Measurements from ENCODE around the gene GALE.

- no peak for TF ChIP-seq HNRNPH1 (optimal IDR thresholded peaks at IDR 0.05; ENCODE audit: low read depth, low read length)
- TF ChIP-seq TFAP4 (IDR thresholded peaks at IDR 0.05; ENCODE audit: borderline replicate concordance, low read depth), result peak; percentile 99
- no peak for TF ChIP-seq CHD2 (IDR thresholded peaks at IDR 0.05; ENCODE audit: low read depth, low read length)
- TF ChIP-seq POLR2A (IDR thresholded peaks at IDR 0.05; ENCODE audit: insufficient read depth in 1 of 2, low read depth in 2 of 2, low read length in 2 of 2), result peak; percentile 86 to 95
- TF ChIP-seq, protein P1, sequence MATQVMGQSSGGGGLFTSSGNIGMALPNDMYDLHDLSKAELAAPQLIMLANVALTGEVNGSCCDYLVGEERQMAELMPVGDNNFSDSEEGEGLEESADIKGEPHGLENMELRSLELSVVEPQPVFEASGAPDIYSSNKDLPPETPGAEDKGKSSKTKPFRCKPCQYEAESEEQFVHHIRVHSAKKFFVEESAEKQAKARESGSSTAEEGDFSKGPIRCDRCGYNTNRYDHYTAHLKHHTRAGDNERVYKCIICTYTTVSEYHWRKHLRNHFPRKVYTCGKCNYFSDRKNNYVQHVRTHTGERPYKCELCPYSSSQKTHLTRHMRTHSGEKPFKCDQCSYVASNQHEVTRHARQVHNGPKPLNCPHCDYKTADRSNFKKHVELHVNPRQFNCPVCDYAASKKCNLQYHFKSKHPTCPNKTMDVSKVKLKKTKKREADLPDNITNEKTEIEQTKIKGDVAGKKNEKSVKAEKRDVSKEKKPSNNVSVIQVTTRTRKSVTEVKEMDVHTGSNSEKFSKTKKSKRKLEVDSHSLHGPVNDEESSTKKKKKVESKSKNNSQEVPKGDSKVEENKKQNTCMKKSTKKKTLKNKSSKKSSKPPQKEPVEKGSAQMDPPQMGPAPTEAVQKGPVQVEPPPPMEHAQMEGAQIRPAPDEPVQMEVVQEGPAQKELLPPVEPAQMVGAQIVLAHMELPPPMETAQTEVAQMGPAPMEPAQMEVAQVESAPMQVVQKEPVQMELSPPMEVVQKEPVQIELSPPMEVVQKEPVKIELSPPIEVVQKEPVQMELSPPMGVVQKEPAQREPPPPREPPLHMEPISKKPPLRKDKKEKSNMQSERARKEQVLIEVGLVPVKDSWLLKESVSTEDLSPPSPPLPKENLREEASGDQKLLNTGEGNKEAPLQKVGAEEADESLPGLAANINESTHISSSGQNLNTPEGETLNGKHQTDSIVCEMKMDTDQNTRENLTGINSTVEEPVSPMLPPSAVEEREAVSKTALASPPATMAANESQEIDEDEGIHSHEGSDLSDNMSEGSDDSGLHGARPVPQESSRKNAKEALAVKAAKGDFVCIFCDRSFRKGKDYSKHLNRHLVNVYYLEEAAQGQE (IDR thresholded peaks at IDR 0.05; ENCODE audit: borderline replicate concordance in 1 of 2, low read depth in 1 of 2, low read length in 2 of 2), result peak in 1 of 2 experiments; percentile 74; a peak in 1 of 4 replicates
- TF ChIP-seq NFYB (CRISPR knock-in tag; IDR thresholded peaks at IDR 0.05), result no peak
- peak; percentile 31; the same call in 1 of the 2 replicates for TF ChIP-seq ATF2 (CRISPR knock-in tag; IDR thresholded peaks at IDR 0.05)
- TF ChIP-seq PHF21A (CRISPR knock-in tag; IDR thresholded peaks at IDR 0.05), result peak; percentile 43; the same call in 1 of the 2 replicates
- TF ChIP-seq DDIT3 (CRISPR knock-in tag; IDR thresholded peaks at IDR 0.05), result no peak
- TF ChIP-seq CTCF (CRISPR knock-in tag; IDR thresholded peaks at IDR 0.05), result peak; percentile 9; the same call in 1 of the 2 replicates
- 0 out of 2 replicates have a peak, but pooled peaks have one; percentile 46 for TF ChIP-seq ZNF782 (CRISPR knock-in tag; IDR thresholded peaks at IDR 0.05; ENCODE audit: borderline replicate concordance)
- TF ChIP-seq EZH2 (conservative IDR thresholded peaks at IDR 0.05; ENCODE audit: low read depth, low read length), result no peak
These were observed 24.7 kb upstream of the GALE start, which contains the start of gene HMGCL for GRCh38 chr1:23825076-23825761.
